ENCODE data around the gene ZNF681. TPM values are rescaled to one million over a fixed set of nuclear protein-coding genes. Genes with fewer than 3 reads are reported as not detected.

Gene ZNF681
- total RNA-seq, 4 donors from 2014 or later = 0.26 to 7.3 (median 2.7) TPM

DNA sequence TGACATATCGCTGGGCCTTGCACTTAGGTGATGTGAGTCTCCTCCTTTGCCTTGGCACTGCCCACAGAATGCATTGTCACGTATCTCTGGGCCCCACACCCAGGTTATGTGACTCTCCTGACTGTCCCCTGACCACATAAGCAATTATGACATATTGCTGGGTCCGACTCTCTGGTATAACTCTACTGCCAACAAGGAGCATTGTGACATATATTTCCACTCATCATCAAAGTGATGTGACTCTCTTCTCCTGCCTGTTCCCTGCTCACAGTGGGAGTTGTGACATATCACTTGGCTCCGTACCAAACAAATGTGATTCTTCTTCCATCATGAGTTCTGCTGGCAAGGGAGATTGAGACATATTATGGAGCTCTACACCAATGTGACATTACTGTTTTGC lies 15.4 kb upstream of the ZNF681 start:
- Histone ChIP-seq H3K27me3 (no peaks in the 10 kb centered on the region), H3K4me3 (no peak overlapping the region), H3K4me1 (no peaks in the 10 kb centered on the region), H3K9me3 (no peaks in the 10 kb centered on the region), H3K36me3 (no peaks in the 10 kb centered on the region), H3K27ac (no peak overlapping the region)
- TF ChIP-seq POLR2A (IDR thresholded peaks at IDR 0.05) = no peak
- TF ChIP-seq, protein P1, sequence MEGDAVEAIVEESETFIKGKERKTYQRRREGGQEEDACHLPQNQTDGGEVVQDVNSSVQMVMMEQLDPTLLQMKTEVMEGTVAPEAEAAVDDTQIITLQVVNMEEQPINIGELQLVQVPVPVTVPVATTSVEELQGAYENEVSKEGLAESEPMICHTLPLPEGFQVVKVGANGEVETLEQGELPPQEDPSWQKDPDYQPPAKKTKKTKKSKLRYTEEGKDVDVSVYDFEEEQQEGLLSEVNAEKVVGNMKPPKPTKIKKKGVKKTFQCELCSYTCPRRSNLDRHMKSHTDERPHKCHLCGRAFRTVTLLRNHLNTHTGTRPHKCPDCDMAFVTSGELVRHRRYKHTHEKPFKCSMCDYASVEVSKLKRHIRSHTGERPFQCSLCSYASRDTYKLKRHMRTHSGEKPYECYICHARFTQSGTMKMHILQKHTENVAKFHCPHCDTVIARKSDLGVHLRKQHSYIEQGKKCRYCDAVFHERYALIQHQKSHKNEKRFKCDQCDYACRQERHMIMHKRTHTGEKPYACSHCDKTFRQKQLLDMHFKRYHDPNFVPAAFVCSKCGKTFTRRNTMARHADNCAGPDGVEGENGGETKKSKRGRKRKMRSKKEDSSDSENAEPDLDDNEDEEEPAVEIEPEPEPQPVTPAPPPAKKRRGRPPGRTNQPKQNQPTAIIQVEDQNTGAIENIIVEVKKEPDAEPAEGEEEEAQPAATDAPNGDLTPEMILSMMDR (IDR thresholded peaks at IDR 0.05) = no peak
- no peak for DNase-seq
- intact Hi-C loops (cut with DNase I; ENCODE audit: low total_unique reads) = no loop called here

DNA sequence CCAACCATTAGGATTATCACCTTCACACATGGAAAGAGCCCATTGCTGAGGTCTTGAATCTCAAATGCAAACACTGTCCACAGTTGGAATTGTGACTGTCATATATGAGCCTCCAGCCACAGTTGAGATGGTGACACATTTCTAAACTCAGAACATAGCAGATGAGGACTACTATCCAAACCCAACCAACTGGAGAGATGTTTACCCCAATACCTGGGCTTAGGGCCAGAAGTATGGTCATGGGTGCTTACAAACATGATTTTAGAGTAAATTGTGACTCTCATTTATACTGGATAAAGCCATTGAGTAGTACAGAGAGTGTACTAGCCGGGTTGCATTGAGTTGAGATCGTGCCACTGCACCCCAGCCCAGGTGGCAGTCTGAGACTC lies 14.0 kb upstream of the ZNF681 start:
- no peaks in the 10 kb centered on the region for H3K36me3 ChIP-seq
- TF ChIP-seq POLR2A (IDR thresholded peaks at IDR 0.05) = no peak
- TF ChIP-seq, protein P1 (IDR thresholded peaks at IDR 0.05) = no peak
- H3K4me3 ChIP-seq = no peak overlapping the region
- H3K9me3 ChIP-seq = no peaks in the 10 kb centered on the region
- intact Hi-C loops (cut with DNase I; ENCODE audit: low total_unique reads) = no loop called here
- no peaks in the 10 kb centered on the region for H3K27me3 ChIP-seq
- no peaks in the 10 kb centered on the region for H3K4me1 ChIP-seq
- no peak for DNase-seq
- no peak overlapping the region for H3K27ac ChIP-seq

- no peaks in the 10 kb centered on the region for H3K9me3 ChIP-seq
- DNase-seq = no peak
- no peaks in the 10 kb centered on the region for H3K4me1 ChIP-seq
- H3K27ac ChIP-seq = no peak overlapping the region
- TF ChIP-seq, protein P1 (IDR thresholded peaks at IDR 0.05) = no peak
- TF ChIP-seq POLR2A (IDR thresholded peaks at IDR 0.05) = no peak
- intact Hi-C loops (cut with DNase I; ENCODE audit: low total_unique reads) = no loop called here
- H3K4me3 ChIP-seq = no peak overlapping the region
- H3K27me3 ChIP-seq = no peaks in the 10 kb centered on the region
- no peaks in the 10 kb centered on the region for H3K36me3 ChIP-seq
Observed at GRCh38 chr19:23771761-23772674, 13.3 kb upstream of the ZNF681 start.

DNA sequence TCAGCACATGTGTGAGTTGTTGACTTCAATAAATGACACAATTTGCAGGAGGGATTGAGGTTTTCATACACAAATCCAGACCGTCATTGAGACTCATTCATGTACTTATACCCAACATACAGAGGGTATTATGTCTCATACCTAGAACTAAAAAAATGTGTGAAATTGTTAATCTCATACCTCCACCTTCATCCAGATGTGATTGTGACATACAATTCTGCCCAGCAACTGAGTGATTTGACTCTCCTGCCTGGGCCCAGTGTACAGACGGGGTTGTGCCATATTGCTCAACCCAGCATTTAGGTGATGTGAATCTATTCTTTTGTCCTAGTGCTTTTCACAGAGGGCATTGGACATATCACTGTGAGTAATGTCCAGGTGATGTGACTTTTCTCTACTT lies 12.6 kb upstream of the ZNF681 start:
- H3K4me1 ChIP-seq = no peaks in the 10 kb centered on the region
- no peak for DNase-seq
- H3K27ac ChIP-seq = no peak overlapping the region
- TF ChIP-seq, protein P1 (IDR thresholded peaks at IDR 0.05) = no peak
- TF ChIP-seq POLR2A (IDR thresholded peaks at IDR 0.05) = no peak
- intact Hi-C loops (cut with DNase I; ENCODE audit: low total_unique reads) = no loop called here
- H3K36me3 ChIP-seq = no peaks in the 10 kb centered on the region
- no peak overlapping the region for H3K4me3 ChIP-seq
- no peaks in the 10 kb centered on the region for H3K9me3 ChIP-seq
- H3K27me3 ChIP-seq = no peaks in the 10 kb centered on the region

DNA sequence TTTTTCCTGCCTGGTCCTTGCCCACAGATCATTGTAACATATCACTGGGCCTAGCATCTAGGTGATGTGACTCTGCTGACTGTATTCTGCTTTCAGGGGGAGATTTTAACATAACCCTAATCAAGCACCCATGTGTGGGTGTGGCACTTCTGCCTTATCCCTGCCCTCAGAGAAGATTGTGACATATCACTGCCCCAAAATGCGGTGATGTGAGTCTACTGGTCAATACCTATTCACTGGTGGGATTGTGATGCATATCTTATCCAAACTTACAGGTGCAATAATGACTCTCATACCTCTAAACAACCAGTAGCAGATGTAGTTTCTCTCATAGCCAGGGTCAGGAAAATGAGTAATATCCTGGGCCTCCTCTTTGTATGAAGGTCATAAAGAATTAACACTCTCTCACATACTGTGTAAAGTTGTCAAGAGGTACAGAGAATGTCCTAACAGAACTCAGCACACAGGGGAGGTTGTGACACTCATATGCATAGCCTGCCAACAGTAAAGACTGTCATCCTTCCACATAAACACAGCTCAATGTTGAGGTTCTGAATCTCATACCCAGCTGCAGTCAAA lies 12.1 kb upstream of the ZNF681 start:
- Histone ChIP-seq H3K4me1 (no peaks in the 10 kb centered on the region), H3K27ac (no peak overlapping the region), H3K4me3 (no peak overlapping the region), H3K27me3 (no peaks in the 10 kb centered on the region), H3K9me3 (no peaks in the 10 kb centered on the region), H3K36me3 (no peaks in the 10 kb centered on the region)
- DNase-seq = no peak
- TF ChIP-seq POLR2A (IDR thresholded peaks at IDR 0.05) = no peak
- TF ChIP-seq, protein P1 (IDR thresholded peaks at IDR 0.05) = no peak
- intact Hi-C loops (cut with DNase I; ENCODE audit: low total_unique reads) = no loop called here

Measured in uterus (tissue), 4 donors.